HG03520 (cell line): Measurements from ENCODE around the gene PSMC6.

Experiments
- ATAC-seq: cut with Tn5 transposase; IDR thresholded peaks from one replicate; pipeline ENCODE4 v1.9.1; 2021; ENCODE audit warnings: mild to moderate bottlenecking, moderate library complexity; ENCODE audit not compliant: unreplicated experiment

Gene PSMC6

DNA sequence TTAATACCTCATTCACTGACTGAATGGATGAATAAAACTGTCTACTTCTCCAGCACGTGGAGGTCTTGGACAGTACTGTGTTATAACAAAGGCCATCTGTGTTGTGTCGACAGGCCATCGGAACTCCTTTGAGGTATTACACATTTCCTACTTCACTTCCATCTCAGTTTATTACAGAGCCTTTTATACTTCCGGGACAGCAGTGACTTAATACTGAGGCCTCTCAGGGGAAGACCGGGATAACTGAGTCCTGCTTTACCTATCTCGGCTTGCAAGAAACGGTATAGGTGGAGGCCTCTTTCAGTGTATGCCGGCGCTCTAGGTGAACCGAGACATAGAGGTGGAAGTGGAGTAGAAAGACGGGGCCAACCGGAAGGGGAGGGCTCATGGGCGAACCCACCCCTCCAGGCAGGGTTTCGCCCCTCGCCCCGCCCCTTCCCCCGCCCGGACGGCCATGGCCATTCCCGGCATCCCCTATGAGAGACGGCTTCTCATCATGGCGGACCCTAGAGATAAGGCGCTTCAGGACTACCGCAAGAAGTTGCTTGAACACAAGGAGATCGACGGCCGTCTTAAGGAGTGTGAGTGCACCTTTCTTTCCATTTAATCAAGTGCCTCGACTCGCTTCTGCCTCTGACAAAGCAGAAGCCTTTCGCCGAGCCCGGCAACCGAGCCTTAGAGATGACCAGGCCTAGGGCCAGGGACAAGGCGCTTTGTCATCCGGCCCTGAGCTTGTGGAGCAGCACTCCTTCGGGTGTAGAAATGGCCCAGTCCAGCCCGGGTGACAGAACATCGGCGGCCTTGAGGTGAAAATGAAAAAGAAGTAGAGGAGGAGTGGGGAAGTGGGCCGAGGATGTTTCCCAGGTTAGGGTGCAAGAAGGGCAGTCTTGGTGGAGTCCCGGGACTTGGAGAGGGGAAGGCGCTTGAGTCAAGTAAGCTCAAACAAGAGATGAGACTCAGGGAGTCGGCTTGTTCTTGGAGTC is at the start of gene PSMC6:
Gene PSMC6 (plus strand): TSS at position 477 of the 983 bp plus-strand sequence. CDS start 20 bp downstream, at position 497.
- peak; percentile 97 for ATAC-seq

DNA sequence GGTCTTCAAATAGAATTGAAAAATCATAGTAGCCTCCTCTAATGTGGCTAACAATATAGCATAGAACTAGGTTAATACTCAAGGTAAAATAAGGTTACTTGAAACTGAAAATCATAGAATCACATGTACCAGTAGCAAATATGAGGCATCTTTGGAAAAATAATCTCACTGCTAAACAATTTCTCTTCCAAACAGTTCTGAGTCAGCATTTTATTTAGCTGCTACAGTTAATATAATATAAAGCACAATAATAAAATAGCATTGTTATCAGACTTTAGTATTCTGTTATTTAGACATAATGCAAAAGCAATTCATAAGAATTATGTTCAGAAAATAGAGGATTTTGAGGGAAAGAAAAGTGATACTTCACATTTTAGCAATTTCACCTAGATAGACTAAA is 46.7 kb upstream of the PSMC6 start:
- no peak for ATAC-seq

DNA sequence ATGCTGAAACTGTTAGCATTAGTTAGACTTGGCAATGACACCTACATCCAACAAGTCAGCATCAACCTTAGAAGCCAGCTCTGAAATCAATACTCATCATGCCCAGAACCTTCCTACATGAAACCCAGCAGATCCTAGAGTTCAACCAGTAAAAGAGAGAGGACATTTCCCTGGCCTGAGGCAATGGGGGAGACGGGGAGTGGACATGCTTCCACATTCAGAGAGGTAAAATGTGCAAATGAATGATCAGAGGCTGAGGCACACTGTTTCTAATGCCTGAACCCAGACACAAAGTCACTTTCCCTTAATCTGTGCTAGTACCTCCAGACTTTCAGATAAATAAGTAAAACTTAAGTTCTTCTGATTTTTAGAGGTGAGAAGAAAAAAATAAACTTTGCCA is 46.2 kb upstream of the PSMC6 start:
- no peak for ATAC-seq

DNA sequence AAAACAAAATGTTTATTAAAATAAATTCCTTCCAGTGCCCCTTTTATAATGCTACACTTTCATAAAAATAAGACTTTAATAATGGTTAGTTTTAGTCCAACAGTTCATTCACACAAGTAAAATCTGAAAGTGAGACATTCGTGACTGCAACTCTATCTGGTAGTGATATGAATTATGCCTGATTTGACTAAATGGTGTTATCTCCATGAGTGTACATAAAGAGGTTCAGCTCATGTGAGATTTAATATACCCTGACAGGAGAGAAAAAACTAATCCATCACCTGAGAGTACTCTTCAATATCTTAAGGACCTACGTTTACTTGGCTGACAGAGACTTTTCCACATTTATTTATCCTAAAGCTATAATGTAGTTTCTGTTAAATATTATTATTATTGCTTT is 45.7 kb upstream of the PSMC6 start:
- ATAC-seq = no peak

DNA sequence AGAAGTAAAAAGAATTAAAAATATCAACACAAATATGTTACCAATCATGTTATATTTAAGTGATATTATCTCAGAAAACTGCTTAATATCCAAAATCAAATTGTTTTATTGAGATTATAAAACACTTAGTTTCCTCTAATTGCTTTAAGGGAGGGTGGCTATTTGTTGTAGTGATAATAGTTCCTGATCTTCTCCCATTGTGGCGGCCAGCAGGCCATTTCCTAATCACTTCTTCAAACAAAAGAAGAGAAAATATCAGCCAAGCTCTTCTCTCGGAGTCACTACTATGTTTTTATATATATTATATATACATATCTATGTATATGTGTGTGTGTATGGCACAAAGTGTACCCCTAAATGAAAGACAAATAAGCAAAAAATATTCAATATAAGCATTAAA is 43.1 kb upstream of the PSMC6 start:
- no peak for ATAC-seq

DNA sequence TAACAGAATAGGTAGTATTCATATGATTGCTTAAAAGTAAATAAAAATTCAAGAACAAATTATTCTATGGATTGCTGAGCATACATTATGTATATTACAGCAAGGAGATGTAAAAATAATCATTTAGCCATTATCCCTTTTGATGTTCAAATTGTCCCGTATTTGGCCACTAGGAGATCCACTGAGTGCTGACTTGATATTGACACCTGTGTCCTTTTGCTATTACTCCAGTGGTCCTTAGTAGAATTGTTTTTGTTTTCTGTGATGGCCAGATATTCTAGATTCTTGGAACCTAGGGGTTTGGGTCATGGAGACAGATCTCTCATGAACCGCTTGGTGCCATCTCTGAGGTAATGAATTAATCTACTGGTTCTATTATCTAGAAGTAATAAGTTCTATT is 28.4 kb upstream of the PSMC6 start:
- ATAC-seq = no peak

DNA sequence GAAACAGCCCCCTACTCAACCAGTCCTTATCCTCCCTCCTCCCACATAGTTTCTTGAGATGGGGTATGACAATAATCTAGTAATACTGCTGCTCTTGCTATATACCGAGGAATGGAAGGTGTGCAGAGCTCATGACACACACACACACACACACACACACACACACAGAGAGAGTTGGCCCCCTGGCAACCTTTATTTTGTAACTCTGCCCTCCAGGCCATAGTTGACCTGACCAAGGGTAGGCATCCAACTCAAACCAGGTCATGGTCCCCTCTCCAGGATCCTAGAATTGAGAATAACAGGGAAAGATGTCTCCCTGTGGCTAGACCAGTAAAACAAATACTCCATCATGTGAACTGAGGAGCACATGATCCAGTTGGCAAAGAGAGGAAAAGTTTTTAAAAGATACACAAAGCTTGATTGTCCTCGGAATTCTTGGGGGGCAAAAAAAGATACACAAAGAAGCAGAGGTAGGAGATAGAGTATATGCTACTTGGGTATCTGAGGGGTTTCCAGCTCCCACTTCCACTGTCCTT is 22.9 kb upstream of the PSMC6 start:
- no peak for ATAC-seq

DNA sequence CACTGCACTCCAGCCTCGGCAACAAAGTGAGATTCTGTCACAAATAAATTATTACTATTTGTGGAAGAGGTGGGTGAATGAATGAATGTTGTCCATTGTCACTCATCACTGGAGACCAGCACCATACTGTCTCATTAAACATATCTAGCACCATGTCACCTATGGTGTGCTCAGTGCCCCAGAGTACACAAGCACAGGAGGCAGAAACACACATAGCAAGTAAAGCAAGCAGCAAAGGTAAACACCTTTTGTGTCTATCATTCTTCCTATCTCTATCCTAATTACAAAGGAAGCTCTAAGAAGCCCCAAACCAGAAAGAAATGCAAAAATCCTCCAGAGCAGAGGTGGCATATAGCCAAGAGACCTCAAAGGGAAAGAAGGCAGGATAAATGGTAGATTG is 20.8 kb upstream of the PSMC6 start:
- ATAC-seq = no peak

DNA sequence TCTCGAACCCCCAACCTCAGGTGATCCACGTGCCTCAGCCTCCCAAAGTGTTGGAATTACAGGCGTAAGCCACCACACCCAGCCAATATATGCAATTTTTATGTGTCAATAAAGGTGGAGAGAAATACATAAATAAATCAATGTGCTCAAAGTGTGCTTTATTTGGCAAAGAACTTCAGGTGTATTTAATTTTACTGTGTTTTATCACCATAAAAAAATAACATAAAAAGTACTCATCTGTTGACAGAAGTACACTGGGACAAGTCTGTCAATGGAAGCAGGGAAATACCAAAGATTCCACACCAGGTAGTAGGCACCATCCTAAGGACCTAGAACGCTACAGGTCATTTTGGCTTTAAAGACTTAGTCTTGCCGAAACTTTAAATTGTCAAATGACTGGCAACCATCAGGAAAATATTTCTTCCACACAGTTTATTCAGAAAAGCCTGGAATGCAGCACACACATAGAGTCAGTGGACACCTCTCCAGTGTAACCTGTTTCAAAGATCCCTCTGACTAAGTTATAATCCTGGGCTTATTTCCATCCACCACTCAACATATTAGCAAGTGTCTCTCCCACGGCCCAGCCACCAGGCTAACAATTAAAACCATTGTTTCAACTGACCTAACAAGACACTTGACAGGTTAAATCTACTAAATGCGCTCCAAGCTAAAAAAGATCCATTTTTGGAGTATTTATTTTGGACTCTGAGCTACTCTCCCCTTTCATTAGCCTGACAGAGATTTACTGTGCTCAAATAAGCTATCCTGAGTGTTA is 15.8 kb upstream of the PSMC6 start:
- ATAC-seq = no peak

DNA sequence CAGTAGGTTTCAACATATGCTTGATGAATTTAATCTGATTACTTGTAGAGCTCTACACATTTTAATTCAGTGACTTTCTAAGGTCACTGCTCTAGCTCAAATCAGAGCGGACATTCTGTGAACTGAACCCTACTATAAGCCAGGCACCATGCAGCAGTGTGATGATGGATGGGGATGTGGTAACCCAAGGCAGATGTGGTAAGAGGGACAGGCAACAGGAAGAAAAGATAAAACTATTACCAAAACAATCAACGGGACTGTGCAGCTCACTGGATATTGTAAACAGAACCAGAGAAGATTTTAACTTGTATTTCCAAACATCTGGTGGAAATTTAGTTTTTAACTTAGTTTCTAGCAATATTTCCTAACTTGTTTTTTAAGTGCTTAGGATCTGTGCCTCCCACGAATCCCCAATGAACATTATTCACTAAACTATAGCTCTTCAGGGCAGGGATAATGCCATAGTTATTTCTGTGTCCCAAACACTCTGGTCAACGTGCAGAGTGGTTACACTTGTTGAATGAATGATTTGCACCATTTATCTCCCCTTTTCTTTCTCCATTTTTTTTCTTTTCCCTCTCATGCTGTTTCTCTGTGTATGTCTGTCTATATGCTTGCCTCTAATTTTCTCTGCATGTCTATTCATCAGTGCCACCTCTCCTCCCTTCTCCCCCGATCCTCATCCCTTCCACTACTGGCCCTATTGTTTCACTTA is 14.6 kb upstream of the PSMC6 start:
- ATAC-seq = no peak

DNA sequence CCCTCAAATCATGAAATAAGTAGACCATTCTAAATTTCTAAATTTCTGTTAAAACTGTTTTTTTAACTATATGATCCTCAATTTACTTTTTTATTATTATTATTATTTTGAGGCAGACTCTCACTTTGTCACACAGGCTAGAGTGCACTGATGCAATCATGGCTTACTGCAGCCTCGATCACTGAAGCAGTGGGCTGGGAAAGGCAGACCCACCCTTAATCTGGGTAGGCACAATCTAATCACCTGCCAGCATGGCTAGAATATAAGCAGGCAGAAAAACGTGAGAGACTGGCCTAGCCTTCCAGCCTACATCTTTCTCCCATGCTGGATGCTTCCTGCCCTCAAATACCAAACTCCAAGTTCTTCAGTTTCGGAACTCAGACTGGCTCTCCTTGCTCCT is 14.0 kb upstream of the PSMC6 start:
- no peak for ATAC-seq

DNA sequence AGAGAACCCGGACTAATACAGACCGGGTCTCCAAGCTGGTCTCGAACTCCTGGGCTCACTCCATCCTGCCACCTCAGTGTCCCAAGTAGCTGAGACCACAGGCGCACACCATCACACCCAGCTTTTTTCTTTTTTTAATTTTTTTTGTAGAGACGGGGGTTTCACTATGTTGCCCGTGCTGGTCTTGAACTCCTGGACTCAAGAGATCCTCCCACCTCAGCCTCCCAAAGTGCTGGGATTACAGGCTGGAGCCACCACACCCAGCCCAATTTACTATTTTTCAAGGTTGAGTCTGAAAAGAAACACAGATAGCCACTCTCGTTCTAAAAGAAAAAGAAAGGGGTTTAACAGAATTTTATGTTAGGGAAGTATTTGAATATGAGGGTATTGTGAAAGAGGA is 13.5 kb upstream of the PSMC6 start:
- no peak for ATAC-seq

DNA sequence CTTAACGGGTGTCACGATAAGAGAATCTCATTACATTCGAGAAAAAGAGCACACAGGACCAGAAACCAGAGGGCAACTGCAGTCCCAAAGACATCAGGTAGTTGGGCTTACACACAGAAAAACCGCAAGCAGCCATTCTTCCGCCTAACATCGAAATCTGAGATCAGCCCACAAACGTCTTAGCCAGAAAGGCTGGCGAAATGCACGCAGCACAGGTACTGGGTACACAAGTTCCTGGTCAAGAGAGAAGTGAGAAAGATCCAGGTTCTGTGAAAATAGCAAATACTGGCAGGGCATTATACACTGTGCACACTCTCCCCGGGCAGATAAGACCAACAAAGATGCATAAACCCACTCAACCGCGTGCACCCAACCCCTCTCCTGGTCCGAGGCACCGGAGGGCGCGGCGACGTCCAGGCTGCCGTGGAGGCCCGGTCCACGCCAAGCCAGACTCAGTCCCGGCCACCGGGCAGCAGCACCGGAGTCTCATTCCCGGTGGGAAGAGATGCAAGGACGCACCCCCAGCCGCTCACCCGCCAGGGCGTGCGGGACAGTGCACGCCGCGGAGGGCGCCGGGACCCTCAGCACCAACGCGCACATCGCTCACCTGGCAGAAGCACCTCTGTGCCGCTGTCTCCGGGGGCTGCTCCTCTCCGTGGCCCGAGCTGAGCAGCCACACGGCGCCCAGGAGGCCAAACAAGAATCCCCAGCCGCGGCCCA is 12.1 kb upstream of the PSMC6 start:
- peak; percentile 53 for ATAC-seq

DNA sequence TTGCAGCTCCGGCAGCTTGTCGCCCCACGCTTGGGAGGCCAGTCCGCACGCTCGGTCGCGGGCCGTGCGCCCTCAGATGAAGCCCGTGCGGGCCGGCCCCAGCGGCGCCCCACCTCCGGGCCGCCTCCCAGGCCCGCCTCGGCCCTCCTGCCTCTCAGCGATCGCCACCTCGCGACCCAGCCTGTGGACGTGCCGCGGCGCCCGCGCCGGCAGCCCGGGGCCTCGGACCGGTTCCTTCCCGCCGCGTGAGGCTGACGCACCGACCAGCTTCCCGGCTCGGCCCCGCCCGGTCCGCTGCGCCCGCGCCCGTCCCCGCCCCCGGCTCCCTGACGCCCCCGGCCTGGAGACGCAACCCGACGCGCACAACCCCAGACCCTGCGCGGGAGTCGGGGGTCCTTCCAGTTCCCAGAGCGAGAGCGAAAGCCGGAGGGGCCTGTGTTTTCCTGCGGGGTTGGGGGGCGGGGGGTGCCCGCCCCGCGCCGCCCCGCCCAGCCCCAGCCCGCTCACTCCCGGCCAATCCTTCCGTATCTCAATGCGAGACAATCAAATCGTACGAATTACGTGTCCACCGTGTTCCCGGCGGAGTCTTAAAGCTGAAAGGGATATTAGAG is 11.4 kb upstream of the PSMC6 start, which contains the start of gene ERO1A:
Gene ERO1A (minus strand): TSS at position 78 of the 611 bp plus-strand sequence. CDS start 77 bp downstream, at position 1.
- peak; percentile 65 for ATAC-seq

DNA sequence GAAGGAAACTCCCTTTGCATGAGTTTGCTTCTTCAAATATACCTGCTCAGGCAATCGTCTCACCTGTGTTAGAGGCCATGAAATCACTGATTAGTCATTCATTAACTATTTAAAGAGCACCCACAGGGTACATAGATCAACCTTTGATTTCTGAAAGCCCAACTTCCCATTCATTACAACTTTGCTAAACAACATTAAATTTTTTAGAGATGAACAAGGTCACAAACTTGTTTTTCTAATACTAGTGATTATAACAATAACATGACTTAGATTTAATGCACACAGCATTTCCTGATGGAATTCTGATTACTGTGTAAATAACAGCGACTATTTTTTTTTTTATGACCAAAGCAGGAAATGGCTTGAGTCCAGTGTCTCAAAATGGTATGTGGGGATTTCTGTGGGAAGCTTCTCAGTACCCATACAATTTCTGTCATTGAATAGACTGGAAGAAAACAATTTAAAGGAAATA is 6.3 kb upstream of the PSMC6 start:
- ATAC-seq = no peak

DNA sequence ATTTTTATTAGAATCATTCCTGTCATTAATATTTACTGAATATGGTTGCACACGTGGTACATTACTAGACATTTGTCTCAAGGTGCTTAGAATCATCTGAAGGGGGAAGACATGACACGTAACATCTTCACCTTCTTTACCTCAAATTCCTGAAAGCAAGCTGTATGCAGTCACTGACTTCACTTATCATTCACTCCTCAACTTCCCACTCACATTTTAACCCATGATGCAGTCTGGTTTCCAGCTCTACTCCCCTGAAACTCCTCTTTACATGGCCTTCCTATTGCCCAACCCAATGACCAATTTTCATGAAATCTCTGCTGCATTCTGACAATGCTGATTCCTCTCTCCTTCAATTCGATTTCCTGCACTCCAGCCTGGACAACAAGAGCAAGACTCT is 5.8 kb upstream of the PSMC6 start:
- ATAC-seq = no peak

DNA sequence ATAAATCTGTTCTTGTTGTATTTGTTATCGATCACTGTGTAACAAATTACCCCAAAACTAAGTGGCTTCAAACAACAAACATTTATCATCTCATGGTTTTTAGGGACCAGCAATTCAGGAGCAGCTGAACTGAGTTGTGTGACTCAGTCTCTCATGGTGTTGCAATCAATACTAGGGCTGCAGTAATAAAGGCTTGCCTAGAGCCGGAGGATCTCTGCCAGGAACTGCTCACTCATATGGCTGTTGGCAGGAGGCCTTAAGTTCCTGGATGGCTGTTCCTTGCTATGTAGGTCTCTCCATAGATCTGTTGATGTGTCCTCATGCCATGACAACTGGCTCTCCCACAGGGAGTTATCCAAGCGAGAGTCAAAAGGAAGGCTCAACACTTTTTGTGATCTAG is 3.8 kb upstream of the PSMC6 start:
- ATAC-seq = no peak

DNA sequence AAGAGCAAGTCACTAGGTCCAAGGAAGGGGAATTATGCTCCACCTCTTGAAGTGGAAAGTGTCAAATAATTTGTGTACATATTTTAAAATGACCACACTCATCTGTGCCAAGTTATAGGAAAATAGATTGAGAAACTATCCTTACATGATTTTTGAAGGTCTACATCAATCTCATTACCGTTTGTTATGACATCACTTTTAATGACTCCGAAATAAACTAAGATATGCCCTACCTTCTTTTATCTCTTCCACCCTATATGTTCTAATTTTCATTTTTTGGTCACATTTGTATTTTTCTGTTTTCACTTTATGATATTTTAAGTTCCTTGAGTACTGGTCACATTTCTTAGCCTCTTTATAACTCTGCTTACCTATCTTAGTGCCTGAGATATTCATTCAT is 3.3 kb upstream of the PSMC6 start:
- ATAC-seq = no peak

DNA sequence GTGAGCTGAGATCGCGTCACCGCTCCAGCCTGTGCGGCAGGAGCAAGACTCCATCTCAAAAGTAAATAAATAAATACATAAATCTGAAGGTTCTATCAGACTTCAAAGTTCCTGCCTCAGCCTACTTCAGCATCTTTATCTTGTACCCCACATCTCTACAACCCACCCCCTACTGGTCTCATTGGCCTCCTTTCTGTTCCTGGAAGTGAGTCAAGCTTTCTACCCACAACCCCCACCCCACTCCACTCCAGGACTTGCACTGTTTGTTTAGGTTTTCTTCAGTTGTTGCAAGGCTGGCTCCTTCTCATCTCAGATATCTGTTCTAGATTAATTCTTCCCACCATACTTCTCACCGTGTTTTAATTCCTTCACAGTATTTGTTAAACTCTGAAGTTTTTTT is 714 bp upstream of the PSMC6 start:
- no peak for ATAC-seq

DNA sequence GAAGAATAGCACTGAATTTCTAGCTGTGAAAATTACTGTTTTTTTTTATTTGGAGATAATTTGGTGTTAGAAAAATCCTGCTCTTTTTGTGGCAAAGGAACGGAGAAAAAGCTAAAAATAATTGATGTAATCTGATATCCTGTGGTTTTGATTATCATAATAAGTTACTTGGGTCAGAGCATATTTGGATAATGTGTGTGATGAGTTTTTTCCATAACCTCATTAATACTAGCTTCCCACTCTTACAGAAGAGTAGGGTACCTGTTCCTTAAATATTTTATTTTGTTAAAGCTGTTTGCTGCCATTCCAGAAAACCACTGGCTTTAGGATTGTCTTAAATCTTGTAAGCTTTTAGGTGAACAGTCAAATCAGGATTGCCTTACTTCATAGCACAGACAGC is 4.7 kb downstream of the PSMC6 start:
- no peak for ATAC-seq
